GF-D8 (cell line): ENCODE data around the gene C1D.
"Not testable (repeated sequence)": the region's sequence is repeated elsewhere in the genome, so short reads cannot be mapped to it uniquely, and the experiment has no call there.

Source experiments
- DNase-seq: peaks from one replicate; lab custom pipeline; 2025; lab: John Stamatoyannopoulos, UW

The C1D gene, protein sequence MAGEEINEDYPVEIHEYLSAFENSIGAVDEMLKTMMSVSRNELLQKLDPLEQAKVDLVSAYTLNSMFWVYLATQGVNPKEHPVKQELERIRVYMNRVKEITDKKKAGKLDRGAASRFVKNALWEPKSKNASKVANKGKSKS

GRCh38 chr2:68062680-68063387 lies at the start of gene C1D:
Gene C1D (minus strand): TSS chr2:68063004. CDS start chr2:68047310, 15,694 bp downstream.
- peak; percentile 65 for DNase-seq

- no peak for DNase-seq
Observed at GRCh38 chr2:68110102-68110501, 47.3 kb upstream of the C1D start.

GRCh38 chr2:68108120-68108519 lies 45.3 kb upstream of the C1D start:
- no peak for DNase-seq

GRCh38 chr2:68107475-68107874 lies 44.7 kb upstream of the C1D start:
- no peak for DNase-seq

DNA sequence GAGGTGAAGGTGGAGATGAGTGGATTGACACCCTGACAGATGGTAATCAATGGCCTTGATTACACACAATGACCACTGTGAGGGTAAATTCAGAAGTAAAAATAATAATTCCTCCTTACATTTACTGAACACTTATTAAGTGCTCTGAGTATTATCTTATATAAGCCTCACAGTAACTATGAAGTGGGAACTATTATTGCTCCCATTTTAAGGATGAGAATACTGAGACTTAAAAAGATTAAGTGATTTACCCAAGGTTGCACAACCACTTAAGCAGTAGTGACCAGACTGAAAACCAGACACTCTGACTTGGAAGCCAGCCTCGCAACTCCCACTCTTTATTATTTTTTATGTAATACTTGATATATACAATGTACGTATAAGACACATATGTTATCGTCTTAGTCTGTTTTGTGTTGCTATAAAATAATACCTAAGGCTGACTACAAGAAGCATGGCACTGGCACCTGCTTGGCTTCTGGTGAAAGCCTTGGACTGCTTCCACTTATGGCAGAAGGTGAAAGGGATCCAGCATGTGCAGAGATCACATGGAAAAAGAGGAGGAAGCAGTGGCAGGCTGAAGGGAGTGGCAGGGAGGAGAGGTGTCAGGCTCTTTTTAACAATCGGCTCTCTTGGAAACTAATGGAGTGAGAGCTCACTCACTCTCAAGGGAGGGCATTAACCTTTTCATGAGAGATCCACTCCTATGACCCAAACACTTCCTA lies 41.5 kb upstream of the C1D start:
- DNase-seq = no peak

DNA sequence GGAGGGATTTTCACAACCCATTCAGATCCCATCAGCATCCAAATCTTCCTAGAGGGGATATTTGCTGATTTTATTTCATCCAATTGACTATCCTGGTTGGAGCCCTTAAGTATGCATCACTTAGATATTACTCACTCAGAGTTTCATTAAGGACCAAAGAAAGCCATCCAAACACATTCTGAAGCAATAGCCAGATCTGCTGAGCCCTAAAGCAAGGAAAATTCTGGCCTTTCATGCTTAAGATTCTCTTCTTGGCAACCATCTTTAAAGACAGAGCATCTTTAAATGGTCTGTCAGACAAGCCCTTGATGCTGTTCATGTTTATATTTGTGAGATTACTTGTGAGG lies 40.9 kb upstream of the C1D start:
- no peak for DNase-seq

- no peak for DNase-seq
Observed at GRCh38 chr2:68103030-68103708, 40.4 kb upstream of the C1D start.

DNA sequence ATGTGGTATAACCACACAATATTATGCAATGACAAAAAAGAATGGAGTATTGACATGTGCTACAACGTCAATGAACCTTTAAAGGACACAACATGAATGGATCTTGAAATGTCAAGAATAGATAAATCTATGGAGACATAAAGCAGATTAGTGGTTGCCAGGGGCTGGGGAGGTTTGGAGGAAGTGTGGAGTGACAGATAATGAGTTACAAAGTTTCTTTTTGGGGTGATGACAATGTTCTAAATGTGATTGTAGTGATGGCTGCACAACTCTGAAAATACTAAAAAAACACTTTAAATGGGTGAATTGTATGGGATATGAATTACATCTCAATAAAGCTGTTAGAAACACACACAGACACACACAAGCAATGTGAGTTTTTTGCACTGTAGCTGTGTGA lies 37.4 kb upstream of the C1D start:
- DNase-seq = no peak

GRCh38 chr2:68099260-68099659 lies 36.5 kb upstream of the C1D start:
- DNase-seq = no peak

GRCh38 chr2:68098291-68098797 lies 35.5 kb upstream of the C1D start:
- no peak for DNase-seq

DNA sequence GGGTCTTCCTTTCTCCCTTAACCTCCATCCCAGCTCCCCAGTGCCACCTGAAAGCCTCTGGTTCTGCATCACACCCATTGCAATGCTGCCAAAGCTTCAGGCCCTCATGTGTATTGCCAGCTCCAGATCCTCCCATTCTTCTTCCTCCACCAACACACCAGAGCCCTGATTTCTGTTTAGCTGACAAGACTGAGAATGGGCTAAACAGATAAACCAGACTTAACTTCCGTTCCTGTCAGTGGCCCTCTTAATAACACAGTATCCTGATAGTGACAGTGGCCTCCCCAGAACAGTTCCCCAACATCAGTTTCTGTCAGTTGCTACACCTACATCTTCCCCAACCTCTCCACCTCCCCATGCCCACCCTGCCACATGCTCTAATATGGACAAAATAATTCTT lies 31.3 kb upstream of the C1D start:
- no peak for DNase-seq

- DNase-seq = no peak
Observed at GRCh38 chr2:68093634-68094033, 30.8 kb upstream of the C1D start.

DNA sequence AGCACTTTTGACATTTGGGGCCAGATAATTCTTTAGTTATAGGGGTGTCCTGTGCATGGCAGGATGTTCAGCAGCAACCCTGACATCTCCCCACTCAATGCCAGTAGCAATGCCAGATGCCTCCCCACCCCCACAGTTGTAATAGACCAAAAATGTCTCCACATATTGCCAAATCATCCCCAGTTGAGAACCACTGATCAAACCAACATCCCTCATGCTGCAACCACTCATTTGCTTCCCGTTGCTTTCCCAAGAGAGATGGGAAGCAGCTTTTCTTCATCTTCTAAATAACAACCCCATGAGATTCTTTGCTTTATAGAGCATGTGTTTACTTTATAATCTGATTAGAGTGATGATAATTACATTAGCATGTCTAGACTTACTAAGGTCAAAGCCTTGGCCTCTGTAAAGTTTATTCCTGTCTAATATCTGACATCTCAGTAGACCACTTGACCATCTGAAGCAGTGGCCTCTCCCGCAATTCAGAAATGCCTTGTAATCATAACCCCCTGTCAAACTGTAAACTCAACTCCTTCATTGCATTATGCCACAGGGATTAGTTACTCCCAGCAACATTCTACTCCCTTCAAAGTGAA lies 28.7 kb upstream of the C1D start:
- no peak for DNase-seq

DNA sequence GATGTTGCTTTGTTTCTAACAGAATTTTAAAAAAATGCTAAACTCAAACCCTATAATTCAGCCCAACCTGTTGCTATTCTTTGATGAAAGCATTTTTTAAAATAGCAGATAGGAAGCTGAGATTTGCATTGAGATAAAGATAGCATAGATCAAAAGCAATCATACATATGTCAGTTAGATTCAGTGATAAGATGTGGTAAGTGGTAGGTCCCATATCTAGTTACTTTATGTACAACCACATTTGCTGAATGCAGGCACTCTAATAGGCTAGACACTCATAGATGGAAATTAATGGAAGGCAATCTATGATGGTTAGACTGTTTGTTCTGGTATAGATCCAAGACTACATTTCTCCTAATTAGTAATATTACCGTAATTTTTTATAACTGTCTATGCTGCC lies 27.2 kb upstream of the C1D start:
- DNase-seq = no peak

DNA sequence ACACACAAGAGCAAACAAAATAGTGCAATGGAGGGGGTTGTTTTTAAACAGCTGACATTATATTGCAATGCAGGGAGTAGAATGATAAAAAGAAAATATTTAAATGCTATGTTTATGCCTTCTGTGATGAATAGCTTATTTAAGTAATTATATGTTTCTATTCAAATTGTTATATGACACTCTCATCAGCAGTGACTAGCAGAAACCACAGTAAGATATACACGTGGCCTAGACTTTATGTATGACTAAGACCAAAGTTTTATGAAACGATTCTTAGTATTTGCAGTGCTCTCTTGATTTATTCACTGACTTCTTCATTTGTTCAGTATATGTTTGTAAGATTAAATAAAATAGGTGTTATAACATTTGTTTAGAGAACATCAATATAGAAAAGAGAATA lies 26.1 kb upstream of the C1D start:
- no peak for DNase-seq

- DNase-seq = no peak
Observed at GRCh38 chr2:68086166-68086565, 23.4 kb upstream of the C1D start.

DNA sequence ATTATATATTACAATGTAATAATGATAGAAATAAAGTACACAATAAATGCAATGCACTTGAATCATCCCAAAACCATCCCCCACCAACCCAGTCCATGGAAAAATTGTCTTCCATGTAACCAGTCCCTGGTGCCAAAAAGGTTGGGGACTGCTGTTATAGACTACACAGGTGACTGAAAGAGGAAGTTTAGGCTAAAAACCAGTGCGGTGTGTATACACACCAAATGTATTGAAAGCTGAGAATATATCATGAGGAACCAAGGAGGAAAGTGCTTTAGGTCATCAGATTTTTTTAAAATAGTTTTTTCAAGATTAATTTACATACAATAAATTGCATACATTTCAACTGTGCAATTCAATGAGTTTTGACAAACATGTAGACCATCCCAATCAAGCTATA lies 20.5 kb upstream of the C1D start:
- DNase-seq = no peak

GRCh38 chr2:68074050-68074449 lies 11.2 kb upstream of the C1D start:
- DNase-seq = no peak

- not testable (repeated sequence) for DNase-seq
Observed at GRCh38 chr2:68063797-68064646, 1.2 kb upstream of the C1D start.

DNA sequence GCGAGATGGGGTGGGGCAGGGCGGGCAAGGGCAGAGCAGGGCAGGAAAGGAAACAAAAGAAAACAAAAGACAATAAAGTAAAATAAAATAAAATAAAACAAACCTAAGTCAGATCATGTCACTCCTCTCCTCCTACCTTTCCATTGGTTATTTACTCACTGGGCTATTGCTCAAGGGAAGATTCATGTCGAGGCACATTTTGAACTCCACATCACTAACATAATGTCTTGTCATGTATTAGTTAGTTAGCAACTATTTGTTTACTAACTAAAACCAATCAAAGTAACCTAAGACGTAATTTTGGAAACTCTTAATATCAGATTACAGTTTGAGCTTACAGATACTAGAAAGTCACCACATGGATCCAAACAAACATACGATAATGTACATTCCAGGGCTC lies 2.2 kb downstream of the C1D start:
- no peak for DNase-seq

GRCh38 chr2:68059784-68060525 lies 2.8 kb downstream of the C1D start:
- no peak for DNase-seq
